ENCODE measurements around the gene CHD5. TPM values are rescaled to one million over a fixed set of nuclear protein-coding genes. Genes with fewer than 3 reads are reported as not detected.

The CHD5 gene
- polyA plus RNA-seq, 1 donor from 2014 or later = 22.0 TPM

- no peak overlapping the region for H2AFZ ChIP-seq (ENCODE audit: low read depth, low read length)
- H3K36me3 ChIP-seq (ENCODE audit: insufficient read depth, low read length) = no peaks in the 10 kb centered on the region
Observed at GRCh38 chr1:6143395-6143794, 36.7 kb downstream of the CHD5 start.

GRCh38 chr1:6142734-6143133 is 37.4 kb downstream of the CHD5 start:
- Histone ChIP-seq H3K36me3 (ENCODE audit: insufficient read depth, low read length) (no peaks in the 10 kb centered on the region), H3K79me2 (replicated peaks; ENCODE audit: insufficient read depth, low read length) (no peaks in the 10 kb centered on the region), H3K9ac (ENCODE audit: low read length) (no peak overlapping the region), H3K9me3 (ENCODE audit: low read length) (no peaks in the 10 kb centered on the region), H3K27me3 (ENCODE audit: insufficient read depth, low read depth, low read length) (no peaks in the 10 kb centered on the region), H3K9me2 (ENCODE audit: insufficient read depth, low read length) (no peaks in the 10 kb centered on the region), H4K20me1 (ENCODE audit: insufficient read depth) (no peaks in the 10 kb centered on the region), H2AFZ (ENCODE audit: low read depth, low read length) (no peak overlapping the region), H3F3A (ENCODE audit: insufficient read depth, low read length, poor library complexity, severe bottlenecking) (no peaks in the 10 kb centered on the region), H3K4me3 (ENCODE audit: low read length) (no peak overlapping the region), H3K27ac (ENCODE audit: low read length) (no peak overlapping the region), H3K4me2 (ENCODE audit: low read length) (no peak overlapping the region)
- TF ChIP-seq EZH2 (IDR thresholded peaks at IDR 0.05; ENCODE audit: borderline replicate concordance, insufficient read depth, low read length, poor library complexity, severe bottlenecking) (no peak), EP300 (conservative IDR thresholded peaks at IDR 0.05; ENCODE audit: poor library complexity, severe bottlenecking) (no peak), TAF1 (IDR thresholded peaks at IDR 0.05; ENCODE audit: low read depth) (no peak), REST (IDR thresholded peaks at IDR 0.05; ENCODE audit: borderline replicate concordance) (no peak), SMC3 (conservative IDR thresholded peaks at IDR 0.05; ENCODE audit: poor library complexity) (no peak), MXI1 (conservative IDR thresholded peaks at IDR 0.05; ENCODE audit: poor library complexity, severe bottlenecking) (no peak), POLR2AphosphoS5 (IDR thresholded peaks at IDR 0.05) (no peak)

More at GRCh38 chr1:6143395-6143794, 36.7 kb downstream of the CHD5 start:
- Histone ChIP-seq H3K9me2 (ENCODE audit: insufficient read depth, low read length) (no peaks in the 10 kb centered on the region), H4K20me1 (ENCODE audit: insufficient read depth) (no peaks in the 10 kb centered on the region), H3K9me3 (ENCODE audit: low read length) (no peaks in the 10 kb centered on the region), H3K27me3 (ENCODE audit: insufficient read depth, low read depth, low read length) (peaks cover 7% of the 10 kb centered on the region), H3K27ac (ENCODE audit: low read length) (no peak overlapping the region), H3F3A (ENCODE audit: insufficient read depth, low read length, poor library complexity, severe bottlenecking) (no peaks in the 10 kb centered on the region), H3K79me2 (replicated peaks; ENCODE audit: insufficient read depth, low read length) (no peaks in the 10 kb centered on the region), H3K4me2 (ENCODE audit: low read length) (no peak overlapping the region), H3K9ac (ENCODE audit: low read length) (no peak overlapping the region), H3K4me3 (ENCODE audit: low read length) (no peak overlapping the region)
- TF ChIP-seq RAD21 (conservative IDR thresholded peaks at IDR 0.05) = no peak
- no peak for TF ChIP-seq CTCF (IDR thresholded peaks at IDR 0.05; ENCODE audit: poor library complexity, severe bottlenecking)
- TF ChIP-seq EZH2 (IDR thresholded peaks at IDR 0.05; ENCODE audit: borderline replicate concordance, insufficient read depth, low read length, poor library complexity, severe bottlenecking) = no peak
- no peak for TF ChIP-seq EP300 (conservative IDR thresholded peaks at IDR 0.05; ENCODE audit: poor library complexity, severe bottlenecking)
- no peak for TF ChIP-seq REST (IDR thresholded peaks at IDR 0.05; ENCODE audit: borderline replicate concordance)
- TF ChIP-seq POLR2AphosphoS5 (IDR thresholded peaks at IDR 0.05) = no peak
- TF ChIP-seq TAF1 (IDR thresholded peaks at IDR 0.05; ENCODE audit: low read depth) = no peak
- TF ChIP-seq MXI1 (conservative IDR thresholded peaks at IDR 0.05; ENCODE audit: poor library complexity, severe bottlenecking) = no peak
- TF ChIP-seq SMC3 (conservative IDR thresholded peaks at IDR 0.05; ENCODE audit: poor library complexity) = no peak

Measured in neural cell (in vitro differentiated cells).